ENCODE results near the gene CFP.

The CFP gene

GRCh38 chrX:47574076-47574546 is 55.6 kb downstream of the CFP start:
- no peak for DNase-seq (ENCODE audit: low read depth, low spot score)

DNA sequence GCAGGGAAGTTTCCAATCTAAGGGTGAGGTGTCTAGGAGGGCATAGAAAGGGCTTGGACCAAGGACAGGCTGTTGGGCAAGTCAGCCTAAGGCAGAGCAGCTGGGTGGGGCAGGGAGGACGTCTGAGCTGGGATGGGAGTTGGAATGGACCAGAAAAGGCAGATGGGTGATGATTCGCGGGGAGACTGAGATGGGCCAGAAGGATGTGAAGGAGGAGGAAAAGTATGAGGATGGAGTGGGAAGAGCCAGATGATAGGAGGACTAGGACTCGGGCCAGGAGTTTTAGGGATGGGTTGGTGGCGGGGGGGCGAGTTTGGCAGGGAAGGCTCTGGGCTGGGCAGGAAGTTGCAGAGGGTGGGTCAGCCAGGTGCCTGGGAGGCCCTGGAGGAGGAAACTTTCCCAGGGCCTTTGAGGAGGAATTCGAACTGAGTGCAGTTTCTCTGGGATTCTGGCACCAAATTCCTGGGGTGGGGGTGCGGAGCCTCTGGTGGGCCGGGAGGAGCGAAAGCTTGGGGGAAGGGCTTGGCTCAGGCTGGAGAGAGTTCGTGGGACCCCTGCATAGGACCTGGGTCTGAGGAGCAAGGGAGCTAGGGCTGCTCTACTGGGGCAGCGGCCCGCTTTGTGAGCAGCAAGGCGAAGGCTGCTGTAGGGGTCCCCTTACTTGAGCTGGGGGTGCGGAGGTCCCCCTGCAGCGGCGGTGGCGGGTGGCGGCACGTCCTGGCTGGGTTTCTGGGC is 56.2 kb downstream of the CFP start:
- no peak for DNase-seq (ENCODE audit: low read depth, low spot score)
